ENCODE data around the gene CSTB.
"Not testable (repeated sequence)": the region's sequence is repeated elsewhere in the genome, so short reads cannot be mapped to it uniquely, and the experiment has no call there.

CSTB gene, protein sequence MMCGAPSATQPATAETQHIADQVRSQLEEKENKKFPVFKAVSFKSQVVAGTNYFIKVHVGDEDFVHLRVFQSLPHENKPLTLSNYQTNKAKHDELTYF
- 31.5 to 50.0 reads per million in 2 experiments for total RNA-seq

DNA sequence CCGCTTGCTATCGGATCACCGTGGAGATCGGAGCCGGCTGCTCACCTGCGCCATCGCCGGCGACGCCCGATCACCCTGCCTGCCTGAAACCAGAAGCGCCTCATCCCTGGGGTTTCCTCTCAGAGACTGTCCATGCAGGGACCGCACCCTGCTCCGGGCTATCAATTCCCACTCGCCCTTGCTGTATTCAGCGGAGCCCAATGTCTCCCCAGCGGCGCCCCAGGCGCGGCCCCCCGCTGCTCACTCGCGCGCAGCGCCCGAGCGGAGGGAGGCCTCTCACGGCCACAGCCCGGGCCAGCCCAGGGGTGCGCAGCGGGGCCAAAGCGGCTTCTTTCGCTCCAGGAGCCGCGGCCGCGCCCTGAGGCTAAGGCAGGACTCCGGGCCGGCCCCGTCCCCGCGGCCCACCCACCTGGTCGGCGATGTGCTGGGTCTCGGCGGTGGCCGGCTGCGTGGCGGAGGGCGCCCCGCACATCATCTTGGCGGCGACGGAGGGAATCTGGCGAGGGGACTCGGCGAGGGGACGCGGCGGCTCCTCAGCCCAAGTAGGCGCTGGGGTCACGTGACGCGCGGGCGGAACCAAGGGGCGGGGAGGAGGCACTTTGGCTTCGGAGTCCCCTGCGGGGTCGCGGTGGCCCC is at the start of gene CSTB:
Gene CSTB, minus strand, starts transcription at position 514 of the 636 bp plus-strand sequence. Its CDS starts 39 bp downstream, at position 475.
- DNase-seq (ENCODE audit: low read depth) = peak; percentile 81

DNA sequence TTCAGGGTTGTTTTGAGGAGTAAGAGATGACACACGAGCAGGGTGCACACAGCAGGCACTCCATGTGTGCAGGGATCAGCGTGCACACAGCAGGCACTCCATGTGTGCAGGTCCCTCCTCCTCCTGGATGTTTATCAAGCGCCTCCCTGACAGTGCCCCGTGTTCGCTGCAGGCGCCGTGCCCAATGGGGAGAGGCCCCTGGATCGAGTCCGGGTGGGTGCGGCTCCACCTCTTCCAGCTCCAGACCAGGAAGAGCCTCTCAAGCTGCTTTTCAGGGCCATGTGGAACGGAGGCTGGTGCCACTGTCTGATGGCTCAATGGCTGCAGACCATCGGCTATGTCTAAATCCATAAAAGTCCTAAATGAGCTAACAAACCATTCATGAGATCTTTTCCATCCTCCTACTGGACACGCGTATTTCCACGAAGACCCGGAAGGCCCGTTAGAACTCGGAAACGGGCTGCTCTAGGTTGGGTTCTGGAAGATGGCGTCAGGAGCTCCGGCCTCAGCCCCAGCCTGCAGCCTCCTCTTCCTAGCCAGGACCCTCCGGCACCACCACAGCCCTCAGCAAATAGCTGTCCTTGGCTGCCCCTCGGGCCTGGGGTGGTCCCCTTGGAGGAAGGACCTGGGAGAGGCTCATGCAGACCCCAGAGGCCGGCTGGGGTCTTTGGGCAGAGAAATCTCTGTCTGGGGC is 49.3 kb upstream of the CSTB start:
- DNase-seq (ENCODE audit: low read depth) = no peak

DNA sequence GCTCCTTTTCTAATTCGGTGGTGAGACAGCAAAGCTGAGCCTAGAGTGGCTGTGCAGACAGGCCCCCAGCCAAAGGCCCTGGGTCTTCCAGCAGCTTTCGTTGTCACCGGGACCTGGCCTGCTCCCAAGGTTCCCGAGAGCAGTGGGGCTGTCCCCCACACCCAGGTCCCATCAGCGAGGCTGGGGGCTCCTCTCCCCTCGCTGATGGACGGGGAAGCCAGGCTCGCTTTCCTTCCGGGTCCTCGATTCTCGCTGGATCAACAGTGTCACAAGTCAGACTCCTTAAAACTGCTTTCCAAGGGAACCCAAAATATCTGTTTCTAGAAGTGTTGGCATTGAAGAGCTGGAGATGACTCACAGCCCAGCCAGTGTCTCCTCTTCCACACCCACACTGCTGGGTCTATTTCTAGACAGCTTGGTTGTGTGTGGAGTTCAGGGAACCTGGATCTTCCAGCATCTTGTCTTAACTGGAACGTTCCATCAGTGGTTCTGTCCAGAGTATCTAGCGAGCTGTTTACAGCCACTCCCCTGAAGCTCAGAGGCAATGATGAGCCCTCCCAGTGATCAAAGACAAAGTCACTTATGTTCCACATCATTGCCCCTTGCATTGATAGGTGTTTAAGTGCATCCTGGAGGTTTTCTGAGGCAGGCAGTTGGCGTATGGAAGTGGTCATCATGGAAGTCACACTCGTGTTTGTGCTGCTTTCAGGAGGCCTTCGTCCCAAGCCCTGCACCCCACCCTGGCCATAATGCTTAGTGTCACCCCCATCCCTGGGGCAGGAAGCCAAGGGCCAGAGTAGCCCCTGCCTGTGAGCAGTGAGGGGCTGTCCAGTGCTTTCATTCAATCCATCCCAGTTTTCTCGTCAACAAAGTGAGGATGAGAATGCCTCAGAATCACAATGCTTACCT is 48.5 kb upstream of the CSTB start:
- no peak for DNase-seq (ENCODE audit: low read depth)

DNA sequence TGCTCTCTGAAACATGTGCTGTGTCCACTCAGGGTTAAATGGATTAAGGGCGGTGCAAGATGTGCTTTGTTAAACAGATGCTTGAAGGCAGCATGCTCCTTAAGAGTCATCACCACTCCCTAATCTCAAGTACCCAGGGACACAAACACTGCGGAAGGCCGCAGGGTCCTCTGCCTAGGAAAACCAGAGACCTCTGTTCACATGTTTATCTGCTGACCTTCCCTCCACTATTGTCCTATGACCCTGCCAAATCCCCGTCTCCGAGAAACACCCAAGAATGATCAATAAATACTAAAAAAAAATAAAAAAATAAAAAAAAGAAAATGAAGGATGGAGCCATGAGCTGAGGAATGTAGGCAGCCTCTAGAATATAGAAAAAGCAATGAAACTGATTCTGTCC is 46.6 kb upstream of the CSTB start:
- DNase-seq (ENCODE audit: low read depth) = not testable (repeated sequence)

DNA sequence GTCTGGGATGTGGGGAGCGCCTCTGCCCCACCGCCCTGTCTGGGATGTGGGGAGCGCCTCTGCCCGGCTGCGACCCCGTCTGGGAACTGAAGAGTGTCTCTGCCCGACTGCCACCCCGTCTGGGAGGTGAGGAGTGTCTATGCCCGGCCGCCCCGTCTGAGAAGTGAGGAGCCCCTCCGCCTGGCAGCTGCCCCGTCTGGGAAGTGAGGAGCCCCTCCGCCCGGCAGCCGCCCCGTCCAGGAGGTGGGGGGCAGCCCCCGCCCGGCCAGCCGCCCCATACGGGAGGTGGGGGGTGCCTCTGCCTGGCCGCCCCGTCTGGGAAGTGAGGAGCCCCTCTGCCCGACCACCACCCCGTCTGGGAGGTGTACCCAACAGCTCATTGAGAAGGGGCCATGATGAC is 46.1 kb upstream of the CSTB start:
- not testable (repeated sequence) for DNase-seq (ENCODE audit: low read depth)

DNA sequence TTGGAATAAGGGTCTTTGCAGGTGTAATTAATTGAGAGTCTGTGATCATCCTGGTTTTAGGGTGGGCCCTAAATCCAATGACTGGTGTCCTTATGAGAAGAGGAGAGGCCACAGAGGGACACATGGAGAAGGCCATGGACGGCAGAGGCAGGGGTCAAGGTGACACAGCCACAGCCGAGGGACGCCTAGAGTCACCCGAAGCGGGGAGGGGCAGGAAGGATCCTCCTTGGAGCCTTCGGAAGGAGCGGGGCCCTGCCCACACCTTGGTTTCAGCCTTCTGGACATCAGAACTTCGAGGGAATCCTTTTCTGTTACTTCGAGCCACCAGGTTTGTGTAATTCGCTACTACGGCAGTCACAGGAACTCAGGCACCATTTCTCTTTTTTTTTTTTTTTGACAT is 44.4 kb upstream of the CSTB start:
- DNase-seq (ENCODE audit: low read depth) = no peak

DNA sequence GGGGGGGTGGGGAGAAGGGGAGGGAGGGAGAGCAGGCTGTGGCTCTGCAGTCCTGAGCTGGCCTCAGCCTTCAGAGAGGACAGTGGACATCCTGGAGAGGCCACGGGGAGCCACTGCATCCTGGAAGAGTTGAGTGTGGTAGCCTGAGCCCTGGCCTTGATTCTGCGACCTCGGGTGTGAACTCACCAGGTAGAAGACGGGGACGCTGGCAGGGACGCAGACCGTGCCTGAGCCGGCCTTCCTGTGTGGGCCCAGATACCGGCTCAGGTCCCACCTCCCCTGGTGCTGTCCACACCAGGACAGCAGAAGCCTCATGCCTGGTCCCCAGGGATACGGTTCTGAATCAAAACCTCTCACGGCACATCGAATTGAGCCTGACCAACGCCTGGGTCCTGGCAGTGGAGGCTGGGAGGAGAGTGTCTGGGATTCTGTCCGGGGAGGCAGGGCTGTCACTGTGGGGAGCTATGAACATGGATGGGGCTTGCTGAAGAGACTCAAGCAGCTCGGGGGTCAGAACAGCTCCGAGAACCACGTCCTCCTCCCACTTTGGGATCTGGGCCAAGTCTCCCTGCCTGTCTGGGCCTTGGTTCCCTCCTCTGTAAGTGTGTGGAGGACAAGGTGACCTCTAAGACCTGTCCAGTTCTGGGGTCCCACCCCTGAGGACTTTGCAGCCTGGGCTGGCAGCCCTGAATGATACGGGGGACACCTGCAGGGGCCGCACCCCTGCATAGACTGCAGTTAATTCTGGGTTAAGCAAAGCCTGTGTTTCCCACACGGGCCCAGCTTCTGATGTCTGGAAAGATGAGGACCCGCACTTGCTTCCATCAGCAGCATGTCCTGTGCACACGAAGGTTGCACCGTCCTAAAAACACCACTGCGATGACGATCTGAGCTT is 43.6 kb upstream of the CSTB start:
- no peak for DNase-seq (ENCODE audit: low read depth)

DNA sequence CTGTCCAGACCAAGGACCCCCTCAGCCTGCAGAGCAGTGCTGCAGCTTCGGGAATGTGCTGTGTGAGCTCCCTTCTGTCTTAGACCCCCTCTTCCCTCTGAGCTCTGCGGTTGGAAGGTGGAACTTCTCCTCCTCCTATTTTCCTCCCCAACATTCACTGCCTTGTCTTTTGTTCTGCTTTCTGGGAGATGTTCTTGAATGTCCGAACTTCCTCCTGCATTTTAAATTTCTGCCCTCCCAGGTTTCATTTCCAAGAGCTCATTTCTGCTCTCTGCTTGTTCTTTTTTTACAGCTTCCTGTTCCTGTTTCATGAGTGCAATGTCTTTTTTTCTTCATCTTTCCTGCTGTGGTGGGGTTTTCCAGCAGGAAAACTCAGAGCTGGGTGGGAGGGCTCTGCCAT is 42.6 kb upstream of the CSTB start:
- no peak for DNase-seq (ENCODE audit: low read depth)

DNA sequence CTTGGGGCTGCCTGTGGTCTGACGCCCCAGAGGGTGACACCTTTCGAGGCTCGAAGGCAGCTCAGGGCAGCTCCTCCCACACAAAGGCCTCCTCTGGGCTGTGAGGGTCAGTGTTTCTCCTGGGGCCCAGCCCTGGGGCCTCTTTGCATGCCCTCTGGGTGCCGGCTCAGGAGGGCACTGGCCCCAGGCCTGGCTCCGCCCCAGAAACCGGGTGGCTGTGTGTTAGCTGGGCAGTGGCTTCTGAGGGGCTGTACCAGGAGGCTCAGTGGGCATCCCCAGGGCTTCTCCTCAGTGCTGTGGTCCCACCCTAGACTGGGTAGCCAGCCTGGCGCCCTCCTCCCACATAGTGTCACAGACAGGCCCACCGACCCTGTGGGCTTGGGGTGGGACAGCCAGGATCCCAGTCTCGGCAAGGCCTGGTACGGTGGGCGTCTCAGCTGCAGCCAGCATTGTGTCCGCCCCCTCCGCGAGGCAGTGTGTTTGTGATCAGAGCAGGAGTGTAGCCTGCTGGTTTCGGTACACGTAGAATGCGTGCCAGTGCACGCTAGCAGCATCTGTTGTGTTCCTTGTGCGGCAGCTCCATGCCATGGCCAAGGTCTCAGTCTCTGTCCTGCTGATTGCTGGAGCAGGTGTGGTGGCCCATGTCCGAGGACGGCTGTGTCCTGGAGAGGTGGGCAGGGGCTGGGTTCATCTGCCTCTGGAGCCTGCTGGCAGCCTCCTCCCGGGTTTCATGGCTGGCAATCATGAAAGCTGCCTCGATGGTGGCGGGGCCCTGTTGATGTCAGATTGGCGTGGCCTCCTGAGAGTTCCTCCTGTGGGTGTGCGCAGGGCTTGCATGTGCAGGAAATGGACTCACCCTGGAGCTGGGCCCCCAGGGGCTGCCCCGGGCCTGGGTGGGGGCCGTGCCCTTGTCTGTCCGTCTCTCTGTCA is 41.3 kb upstream of the CSTB start:
- no peak for DNase-seq (ENCODE audit: low read depth)

DNA sequence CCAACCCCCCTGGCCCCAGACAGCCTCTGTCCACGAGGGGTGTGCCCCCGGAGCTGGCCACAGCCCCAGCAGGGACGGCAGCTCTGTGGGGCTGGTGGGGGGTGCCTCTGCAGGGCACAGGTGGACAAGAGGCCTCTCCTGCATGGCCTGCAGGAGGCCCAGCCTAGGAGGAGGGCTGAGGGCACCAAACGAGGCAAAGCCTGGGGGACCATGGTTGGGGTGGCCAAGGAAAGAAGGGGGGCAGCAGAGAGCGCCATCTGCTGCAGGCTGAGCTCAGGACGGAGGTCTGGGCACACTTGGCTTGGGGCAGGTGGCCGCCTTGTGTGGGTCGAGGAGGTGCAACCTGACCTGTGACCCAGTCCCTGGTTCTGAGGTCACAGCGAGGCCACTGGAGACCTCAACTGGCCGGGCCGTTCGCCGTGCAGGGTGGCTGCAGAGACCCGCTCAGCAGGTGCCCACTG is 40.5 kb upstream of the CSTB start:
- DNase-seq (ENCODE audit: low read depth) = no peak

DNA sequence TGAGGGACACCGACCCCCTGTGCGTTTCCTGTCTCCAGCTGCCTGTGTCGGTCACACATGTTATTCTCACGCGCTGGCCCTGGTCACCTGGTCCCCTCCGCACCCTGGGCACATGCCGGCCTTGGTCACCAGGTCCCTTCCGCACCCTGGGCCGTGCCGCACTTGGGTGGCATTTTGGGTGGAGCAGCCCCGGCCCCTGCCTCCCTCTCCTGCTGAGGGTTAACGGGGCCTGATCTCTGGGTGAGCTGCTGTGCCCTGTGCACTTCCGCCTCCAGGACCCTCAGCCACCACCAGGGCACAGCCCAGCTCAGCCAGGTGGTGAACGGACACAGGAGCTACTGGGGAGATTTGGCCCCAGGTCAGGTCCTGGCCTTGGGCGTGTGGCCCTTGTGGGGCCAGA is 39.9 kb upstream of the CSTB start:
- no peak for DNase-seq (ENCODE audit: low read depth)

DNA sequence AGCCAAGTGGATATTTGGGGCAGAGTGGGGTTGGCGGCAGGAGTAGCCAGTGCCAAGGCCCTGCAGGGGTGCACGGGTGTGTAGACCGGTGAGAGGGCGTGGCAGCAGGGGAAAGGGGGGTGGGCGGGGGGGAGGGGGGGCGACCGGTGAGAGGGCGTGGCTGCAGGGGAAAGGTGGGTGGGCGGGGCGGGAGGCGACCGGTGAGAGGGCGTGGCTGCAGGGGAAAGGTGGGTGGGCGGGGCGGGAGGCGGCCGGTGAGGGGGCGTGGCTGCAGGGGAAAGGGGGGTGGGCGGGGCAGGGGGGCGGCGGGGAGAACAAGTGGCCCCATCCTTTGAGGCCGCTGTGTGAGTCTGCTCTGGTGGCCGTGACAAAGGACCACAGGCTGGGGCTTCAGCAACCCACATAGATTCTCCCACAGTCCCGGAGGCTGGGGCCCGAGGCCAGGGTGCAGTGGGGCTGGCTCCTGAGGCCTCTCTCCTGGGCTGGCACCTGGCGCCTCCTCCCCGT is 39.1 kb upstream of the CSTB start:
- DNase-seq (ENCODE audit: low read depth) = no peak

DNA sequence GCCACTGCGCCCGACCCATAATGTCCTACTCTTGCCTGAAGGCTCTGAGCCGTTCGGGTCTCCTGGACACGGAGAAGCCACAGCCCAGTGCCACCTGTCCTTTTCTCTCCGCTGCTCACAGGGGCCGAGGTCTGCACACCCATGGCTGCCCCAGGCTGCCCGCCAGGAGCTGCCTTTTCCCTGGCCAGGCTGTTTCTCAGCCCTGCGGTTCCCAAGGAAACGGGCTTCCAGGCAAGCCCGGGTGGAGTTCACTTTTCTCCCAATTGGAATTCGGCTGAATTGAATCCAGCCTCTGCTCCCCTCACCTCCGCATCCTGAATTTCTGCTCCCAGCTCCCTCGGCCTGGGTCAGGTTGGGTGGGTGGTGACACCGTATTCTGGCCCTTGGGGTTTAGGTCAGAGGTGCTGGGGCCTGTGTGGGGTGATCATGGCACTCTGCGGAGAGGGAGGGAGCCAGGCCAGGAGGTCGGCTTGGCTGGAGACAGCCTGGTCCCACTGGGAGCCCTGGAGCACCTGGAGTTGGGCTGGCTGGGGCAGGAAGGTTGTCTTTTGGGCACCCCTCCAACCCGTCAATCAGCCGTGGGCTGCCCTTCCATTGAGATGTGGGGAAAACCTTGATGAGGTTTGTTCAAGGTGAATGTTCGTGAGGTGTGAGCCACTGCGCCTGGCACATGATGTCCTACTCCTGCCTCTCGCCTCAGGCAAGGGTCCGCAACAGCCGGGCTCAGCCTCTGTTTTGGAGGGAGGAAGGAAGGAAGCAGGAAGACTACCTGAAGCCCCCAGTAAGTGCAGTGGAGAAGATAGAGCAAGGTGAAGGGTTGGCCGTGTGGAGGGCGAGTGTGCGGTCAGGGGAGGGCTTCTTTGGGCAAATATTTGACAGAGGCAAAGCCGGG is 38.4 kb upstream of the CSTB start:
- no peak for DNase-seq (ENCODE audit: low read depth)

DNA sequence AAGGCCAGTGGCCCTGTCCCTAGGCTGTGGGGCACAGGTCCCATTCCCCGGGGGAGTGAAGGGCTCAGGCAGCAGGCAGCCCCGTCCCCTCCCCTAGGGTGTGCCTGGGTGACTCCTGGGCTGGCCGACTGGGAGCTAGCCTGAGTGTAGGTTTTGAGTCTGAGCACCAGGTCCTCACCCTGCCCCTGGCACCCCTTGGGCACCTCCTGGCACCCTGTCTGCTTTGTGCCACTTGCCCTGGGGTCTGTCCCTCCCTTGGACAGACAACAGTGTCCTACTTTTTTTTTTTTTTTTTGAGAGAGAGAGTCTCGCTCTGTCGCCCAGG is 37.5 kb upstream of the CSTB start:
- DNase-seq (ENCODE audit: low read depth) = no peak

DNA sequence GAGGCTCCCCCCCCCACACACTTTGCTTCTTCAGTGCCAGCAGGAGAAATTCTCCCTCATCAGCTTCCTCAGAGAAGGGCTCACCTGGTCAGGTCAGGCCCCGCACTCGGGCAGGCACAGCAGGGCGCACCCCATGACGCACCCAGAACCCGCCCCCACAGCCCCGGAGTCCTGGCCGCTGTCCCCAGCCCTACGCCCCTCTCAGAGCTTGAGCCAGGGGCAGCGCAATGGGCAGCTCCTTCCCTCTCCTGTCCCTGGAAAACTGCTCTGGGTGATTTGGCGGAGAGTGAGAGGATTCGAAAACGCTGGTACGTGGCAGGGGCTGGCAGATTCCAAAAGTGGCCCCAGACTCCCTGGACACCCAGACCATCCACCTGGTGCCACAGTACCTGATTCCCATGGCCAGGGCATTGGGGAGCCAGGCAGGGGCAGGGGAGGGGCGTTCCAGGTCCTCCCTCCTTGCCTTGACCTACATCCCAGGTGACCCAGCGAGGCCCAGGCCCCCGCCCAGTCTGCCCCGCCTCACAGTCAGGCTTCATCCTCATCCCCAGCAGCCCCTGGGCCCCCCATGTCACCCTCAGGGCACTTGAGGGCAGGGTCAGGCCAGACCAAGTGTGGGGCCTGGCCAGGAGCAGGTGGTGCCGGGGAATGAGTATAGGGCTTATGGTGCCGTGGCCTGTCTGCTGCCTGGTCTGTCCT is 37.0 kb upstream of the CSTB start:
- no peak for DNase-seq (ENCODE audit: low read depth)

DNA sequence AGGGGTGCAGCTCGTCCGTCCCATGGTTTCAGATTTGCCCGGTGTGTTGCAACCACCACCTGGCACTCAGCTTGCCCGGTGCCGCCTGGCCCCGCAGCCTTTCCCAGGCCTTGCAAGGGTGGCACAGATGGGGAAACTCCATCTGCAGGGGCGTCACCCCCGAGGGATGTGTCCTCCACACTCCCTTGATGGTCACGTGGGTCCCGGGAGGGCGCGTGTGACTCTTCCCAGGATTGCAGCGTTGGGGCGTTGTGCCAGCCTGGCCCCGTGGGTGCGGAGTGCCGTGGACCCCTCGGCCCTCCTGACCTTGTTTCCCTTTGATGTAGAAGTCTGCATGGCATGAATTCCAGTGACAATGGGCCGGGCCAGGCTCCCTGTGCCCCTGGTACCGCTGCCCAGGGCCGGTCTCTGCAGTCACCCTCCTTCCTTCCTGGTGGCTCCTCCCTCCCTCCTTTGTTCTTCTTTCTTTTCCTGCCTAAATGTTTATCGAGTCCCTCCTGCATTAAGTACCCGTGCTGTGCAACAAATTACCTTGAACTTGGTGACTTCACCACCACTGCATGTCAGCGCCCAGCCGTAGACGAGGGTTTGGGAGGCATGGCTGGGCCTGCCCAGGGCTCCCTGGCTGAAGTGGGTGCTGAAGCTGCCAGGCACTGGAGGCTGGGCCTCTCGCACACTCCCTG is 36.2 kb upstream of the CSTB start:
- DNase-seq (ENCODE audit: low read depth) = no peak

DNA sequence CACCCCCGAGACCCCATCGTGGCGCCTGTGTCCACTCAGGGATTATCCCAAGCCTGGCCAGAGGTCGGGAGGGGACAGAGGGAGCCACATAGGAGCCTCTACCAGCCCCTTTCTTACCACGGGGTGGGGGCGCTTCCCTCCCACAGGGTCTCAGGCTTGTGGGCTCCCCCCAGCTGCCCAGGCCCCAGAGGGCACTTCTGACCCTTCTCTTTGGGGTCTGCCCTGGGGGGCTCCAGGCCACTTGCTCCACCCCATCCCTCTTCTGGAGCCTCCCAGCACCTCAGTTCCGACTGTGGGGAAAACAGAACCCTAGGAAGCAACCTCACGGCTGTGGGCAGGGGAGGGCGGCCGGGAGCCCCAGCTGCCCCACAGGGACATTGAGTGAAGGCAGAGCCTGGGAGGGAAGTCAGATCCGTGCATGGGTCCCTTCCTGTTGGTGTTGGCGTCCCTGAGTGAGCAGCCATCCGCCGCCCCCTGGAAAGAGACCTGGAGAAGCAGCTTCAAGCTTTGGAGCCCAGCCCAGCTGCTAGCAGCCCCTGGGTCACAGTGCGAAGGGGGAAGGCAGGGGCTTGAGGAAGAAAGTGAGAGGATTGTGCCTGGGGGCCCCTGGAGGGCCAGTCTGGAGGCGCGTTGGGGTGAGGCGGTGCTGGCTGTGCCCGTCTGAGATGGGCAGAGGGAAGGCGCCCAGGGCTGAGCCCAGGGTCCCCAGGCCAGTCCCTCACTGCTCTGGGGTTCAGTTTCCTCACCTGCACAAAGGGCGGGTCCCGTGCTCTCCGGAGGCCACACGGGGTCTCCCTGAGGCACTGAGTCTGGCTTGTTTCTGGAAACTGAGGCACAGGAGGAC is 35.4 kb upstream of the CSTB start:
- DNase-seq (ENCODE audit: low read depth) = no peak

All from T follicular helper cell (primary cell).